RPMI8226 (cell line): ENCODE data around the gene SMIM41.
A peak's percentile ranks its signal among the peaks of the same experiment; 100 is the strongest.

Experiments
- DNase-seq: peaks from one replicate; pipeline ENCODE4 v3.0.0-alpha.2; 2015

The SMIM41 gene

GRCh38 chr12:52087961-52088820 is 8.7 kb downstream of the SMIM41 start:
- no peak for DNase-seq

GRCh38 chr12:52089491-52089890 is 10.0 kb downstream of the SMIM41 start:
- DNase-seq: no peak

- DNase-seq: peak; percentile 63
Observed at GRCh38 chr12:52090291-52090690, 10.8 kb downstream of the SMIM41 start.

GRCh38 chr12:52091061-52091460 is 11.6 kb downstream of the SMIM41 start:
- DNase-seq: no peak

GRCh38 chr12:52091869-52092268 is 12.4 kb downstream of the SMIM41 start:
- DNase-seq: no peak

GRCh38 chr12:52093346-52093745 is 13.8 kb downstream of the SMIM41 start:
- no peak for DNase-seq

GRCh38 chr12:52096332-52097044 is 17.0 kb downstream of the SMIM41 start:
- no peak for DNase-seq

- DNase-seq: no peak
Observed at GRCh38 chr12:52097045-52097666, 17.7 kb downstream of the SMIM41 start.

- peak; percentile 68 for DNase-seq
Observed at GRCh38 chr12:52104431-52105089, 25.1 kb downstream of the SMIM41 start.

- DNase-seq: peak; percentile 85
Observed at GRCh38 chr12:52116222-52117125, 37.0 kb downstream of the SMIM41 start.

GRCh38 chr12:52117806-52118475 is 38.4 kb downstream of the SMIM41 start:
- peak; percentile 92 for DNase-seq

- peak; percentile 97 for DNase-seq
Observed at GRCh38 chr12:52119398-52120254, 40.1 kb downstream of the SMIM41 start.

GRCh38 chr12:52120951-52121823 is 41.7 kb downstream of the SMIM41 start:
- DNase-seq: no peak

GRCh38 chr12:52121824-52122539 is 42.5 kb downstream of the SMIM41 start:
- DNase-seq: peak; percentile 83

GRCh38 chr12:52122540-52122871 is 43.0 kb downstream of the SMIM41 start:
- DNase-seq: no peak

- no peak for DNase-seq
Observed at GRCh38 chr12:52122904-52123303, 43.4 kb downstream of the SMIM41 start.

- no peak for DNase-seq
Observed at GRCh38 chr12:52123487-52124186, 44.1 kb downstream of the SMIM41 start.

- DNase-seq: no peak
Observed at GRCh38 chr12:52125476-52125900, 46.0 kb downstream of the SMIM41 start.
